Esophagus muscularis mucosa (tissue), 4 donors: ENCODE data around the gene CFAP410. TPM values are rescaled to one million over a fixed set of nuclear protein-coding genes. Genes with fewer than 3 reads are reported as not detected.

Source experiments
- DNase-seq: peaks from one replicate; pipeline ENCODE4 v3.0.0-alpha.2; 2017; ENCODE audit errors: extremely low spot score
- H3K27ac ChIP-seq, 4 donors: fragments of 200-600 bp; sonication (generic); replicated peaks in 1 of 4; 1 replicate in 3 of 4; 2 replicates in 1 of 4; pipeline ENCODE4 v1.5.1; 2016 to 2019; ENCODE audit warnings: mild to moderate bottlenecking in 1 of 4
- H3K27me3 ChIP-seq, 4 donors: fragments of 200-600 bp; sonication (generic); one replicate each; pipeline versions ENCODE4 v1.5.1 to v1.6.0; 2016 to 2019
- H3K36me3 ChIP-seq, 4 donors: fragments of 200-600 bp; sonication (generic); one replicate each; pipeline ENCODE4 v1.5.1; 2016 to 2019
- H3K4me1 ChIP-seq, 4 donors: fragments of 200-600 bp; sonication (generic); one replicate each; pipeline ENCODE4 v1.5.1; 2016 to 2019
- H3K4me3 ChIP-seq, 4 donors: fragments of 200-600 bp; sonication (generic); 1 replicate in 2 of 4; 2 replicates in 2 of 4; pipeline ENCODE4 v1.5.1; 2016 to 2019; ENCODE audit warnings: mild to moderate bottlenecking in 4 of 4, moderate library complexity in 1 of 4
- H3K9me3 ChIP-seq, 4 donors: fragments of 200-600 bp; sonication (generic); 1 replicate in 3 of 4; 2 replicates in 1 of 4; pipeline ENCODE4 v1.5.1; 2016 to 2019
- EP300 ChIP-seq: sonication (generic); formaldehyde crosslinking; IDR thresholded peaks from one replicate; pipeline ENCODE4 v1.6.1; 2017; ENCODE audit warnings: antibody characterized with exemption
- POLR2A ChIP-seq: fragments of 450-650 bp; IDR thresholded peaks from one replicate; pipeline ENCODE4 v1.6.1; 2017; ENCODE audit warnings: antibody characterized with exemption, moderate library complexity, mild to moderate bottlenecking, low read depth
- POLR2AphosphoS5 ChIP-seq, 2 donors: sonication (generic); formaldehyde crosslinking; IDR thresholded peaks; one replicate each; pipeline ENCODE4 v1.6.1; 2017; ENCODE audit warnings: antibody characterized with exemption in 2 of 2
- WGBS: methylation state at CpG from one replicate; pipeline ENCODE4 v1.1.5; 2018; 5-methylcytosine and 5-hydroxymethylcytosine counted together
- intact Hi-C: fragments of 100-400 bp; cut with DNase I; formaldehyde crosslinking; loops from one replicate; pipeline ENCODE4 v1.15.1; 2023
- total RNA-seq, 4 donors: library from RNA; depleted of rRNA; stranded (reverse); fragments of >200 nt; gene quantifications; one replicate each; pipeline versions ENCODE4 v1.1.0 to v1.2.1, GENCODE V29; 2016
- TF ChIP-seq, protein P1 (sequence below), 3 experiments: fragments of 200-600 bp in 2 of 3; fragments of 450-650 bp in 1 of 3; sonication (generic) in 2 of 3; IDR thresholded peaks; one replicate each; pipeline ENCODE4 v1.5.1; 2017 to 2019; ENCODE audit warnings: antibody characterized with exemption in 3 of 3, mild to moderate bottlenecking in 2 of 3, moderate library complexity in 1 of 3

The CFAP410 gene
- total RNA-seq, 4 donors from 2014 or later, result 26.6 to 43.5 (median 32.3) TPM

DNA sequence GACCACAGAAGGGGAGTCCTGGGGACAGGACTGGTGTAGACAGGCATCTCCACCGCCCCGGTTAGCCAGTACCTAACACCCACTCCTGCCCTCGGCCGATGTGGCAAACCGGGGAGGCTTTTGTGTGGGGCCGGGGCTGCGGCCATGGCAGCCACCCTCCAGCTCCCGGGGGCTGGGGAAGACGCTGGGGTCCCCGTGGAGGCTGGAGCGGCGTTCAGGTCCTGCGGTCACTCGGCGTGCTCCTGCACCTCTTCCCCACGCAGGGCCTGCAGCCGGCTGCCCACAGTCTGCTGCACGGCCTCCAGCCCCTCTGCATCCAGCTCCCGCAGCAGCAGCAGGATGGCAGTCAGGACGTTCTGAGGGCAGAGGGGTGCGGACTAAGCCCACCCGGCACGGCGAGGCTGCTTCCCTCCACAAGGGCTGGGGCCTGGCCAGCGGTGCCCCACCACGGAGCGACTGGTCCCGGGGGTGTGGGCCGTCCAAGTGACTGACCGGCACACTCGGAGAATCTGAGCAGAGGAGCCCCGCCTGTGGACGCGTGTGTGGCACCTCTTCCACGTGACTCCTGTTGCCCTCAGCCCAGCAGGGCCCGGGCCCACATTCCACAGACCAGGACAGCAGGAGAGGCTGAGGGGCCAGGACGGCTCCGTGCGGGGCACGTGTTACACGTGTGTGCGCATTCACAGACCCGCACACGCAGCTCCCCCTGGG lies 9.1 kb downstream of the CFAP410 start:
- no peak for DNase-seq
- no peak overlapping the region for H3K4me3 ChIP-seq
- H3K9me3 ChIP-seq, result no peaks in the 10 kb centered on the region
- intact Hi-C loops, result no loop called here
- peaks cover 0 to 3% (median 0%) of the 10 kb centered on the region in 4 donors for H3K4me1 ChIP-seq
- H3K27me3 ChIP-seq, result no peaks in the 10 kb centered on the region
- WGBS, result 91% methylated on average over 25 of the region's 44 CpGs
- TF ChIP-seq, protein P1, sequence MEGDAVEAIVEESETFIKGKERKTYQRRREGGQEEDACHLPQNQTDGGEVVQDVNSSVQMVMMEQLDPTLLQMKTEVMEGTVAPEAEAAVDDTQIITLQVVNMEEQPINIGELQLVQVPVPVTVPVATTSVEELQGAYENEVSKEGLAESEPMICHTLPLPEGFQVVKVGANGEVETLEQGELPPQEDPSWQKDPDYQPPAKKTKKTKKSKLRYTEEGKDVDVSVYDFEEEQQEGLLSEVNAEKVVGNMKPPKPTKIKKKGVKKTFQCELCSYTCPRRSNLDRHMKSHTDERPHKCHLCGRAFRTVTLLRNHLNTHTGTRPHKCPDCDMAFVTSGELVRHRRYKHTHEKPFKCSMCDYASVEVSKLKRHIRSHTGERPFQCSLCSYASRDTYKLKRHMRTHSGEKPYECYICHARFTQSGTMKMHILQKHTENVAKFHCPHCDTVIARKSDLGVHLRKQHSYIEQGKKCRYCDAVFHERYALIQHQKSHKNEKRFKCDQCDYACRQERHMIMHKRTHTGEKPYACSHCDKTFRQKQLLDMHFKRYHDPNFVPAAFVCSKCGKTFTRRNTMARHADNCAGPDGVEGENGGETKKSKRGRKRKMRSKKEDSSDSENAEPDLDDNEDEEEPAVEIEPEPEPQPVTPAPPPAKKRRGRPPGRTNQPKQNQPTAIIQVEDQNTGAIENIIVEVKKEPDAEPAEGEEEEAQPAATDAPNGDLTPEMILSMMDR (IDR thresholded peaks at IDR 0.05), result no peak
- TF ChIP-seq POLR2AphosphoS5 (IDR thresholded peaks at IDR 0.05) (no peak), EP300 (no peak), POLR2A (no peak)
- H3K27ac ChIP-seq, result no peak overlapping the region
- H3K36me3 ChIP-seq, result peaks cover 3 to 81% (median 69%) of the 10 kb centered on the region in 4 donors

DNA sequence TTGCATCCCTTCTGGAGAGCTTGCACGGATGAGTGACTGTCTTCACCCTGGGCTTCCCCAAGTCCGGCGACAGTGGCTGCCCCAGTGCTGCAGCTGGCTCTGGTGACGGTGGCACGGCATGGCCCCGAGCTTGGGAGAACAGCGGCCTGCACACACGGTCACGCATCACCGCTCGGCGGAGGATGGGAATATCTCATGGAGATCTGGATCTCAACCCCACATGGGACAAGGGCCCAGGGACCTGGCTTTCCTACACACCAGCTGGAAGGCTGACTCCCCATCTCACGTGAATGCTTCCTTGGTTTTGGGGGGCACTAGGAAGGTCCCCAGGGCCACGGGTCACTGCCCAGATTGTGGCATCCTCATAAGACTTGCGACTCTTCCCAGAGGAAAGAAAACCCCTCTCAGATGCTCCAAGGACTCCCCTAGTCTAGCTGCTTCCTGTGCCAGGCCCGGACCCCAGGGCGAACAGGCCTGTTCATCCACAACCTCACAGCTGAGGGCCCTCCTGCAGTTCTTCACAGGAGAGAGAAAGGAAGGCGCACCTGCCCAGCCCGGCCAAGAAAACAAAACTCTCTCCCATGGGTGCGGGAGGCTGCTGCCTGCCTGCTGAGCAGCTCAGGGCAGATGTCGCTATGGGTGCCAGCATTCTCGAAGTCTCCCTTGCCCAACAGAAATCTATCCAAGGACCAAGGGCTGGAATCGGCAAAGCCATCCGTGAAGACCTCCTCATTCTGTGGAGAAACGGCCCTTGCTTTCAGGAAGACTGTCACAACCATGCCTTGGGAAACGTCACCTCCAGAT lies 9.9 kb downstream of the CFAP410 start:
- no peak for DNase-seq
- H3K27ac ChIP-seq, result no peak overlapping the region
- H3K9me3 ChIP-seq, result no peaks in the 10 kb centered on the region
- peaks cover 0 to 3% (median 0%) of the 10 kb centered on the region in 4 donors for H3K4me1 ChIP-seq
- no peak overlapping the region for H3K4me3 ChIP-seq
- H3K27me3 ChIP-seq, result no peaks in the 10 kb centered on the region
- peaks cover 12 to 82% (median 74%) of the 10 kb centered on the region in 4 donors for H3K36me3 ChIP-seq
- WGBS, result 89% methylated on average over 5 of the region's 26 CpGs
- intact Hi-C loops, result no loop called here
- TF ChIP-seq POLR2AphosphoS5 (IDR thresholded peaks at IDR 0.05) (no peak), EP300 (no peak), POLR2A (no peak)
- TF ChIP-seq, protein P1 (IDR thresholded peaks at IDR 0.05), result no peak

DNA sequence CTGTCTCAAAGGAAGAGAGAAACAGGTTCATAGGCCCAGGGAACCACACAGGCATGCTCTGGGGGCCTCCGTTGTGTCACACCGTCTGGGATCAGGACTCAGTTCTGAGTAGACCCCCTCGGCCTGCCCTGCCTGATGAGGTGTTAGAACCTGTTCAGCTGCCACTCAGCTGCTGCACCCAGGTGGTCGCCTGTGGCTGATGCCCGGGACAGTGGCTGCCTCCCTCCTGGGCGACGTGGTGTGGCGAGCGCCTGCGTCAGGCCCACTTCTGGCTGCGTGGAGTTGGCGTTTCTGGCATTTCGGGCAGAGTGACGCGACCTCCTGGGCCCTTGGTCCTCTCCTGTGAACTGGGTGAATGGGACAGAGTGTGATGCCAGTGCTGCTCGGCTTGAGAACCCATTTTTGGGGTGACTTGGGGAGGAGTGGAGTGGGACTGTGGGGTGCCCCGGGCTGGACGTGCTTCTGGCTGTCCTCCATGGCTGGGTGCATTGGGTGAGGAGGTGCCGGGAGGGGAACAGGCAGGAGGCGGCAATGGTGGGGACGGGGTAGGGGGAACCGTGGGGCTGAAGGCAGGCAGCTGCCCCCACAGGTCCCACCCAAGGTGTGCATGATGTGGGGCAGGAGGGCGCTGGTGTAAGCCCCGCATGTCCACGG lies 10.8 kb downstream of the CFAP410 start:
- Histone ChIP-seq H3K27me3 (no peaks in the 10 kb centered on the region), H3K27ac (no peak overlapping the region), H3K4me1 (no peaks in the 10 kb centered on the region), H3K4me3 (no peak overlapping the region), H3K36me3 (peaks cover 14 to 91% (median 83%) of the 10 kb centered on the region in 4 donors), H3K9me3 (no peaks in the 10 kb centered on the region)
- intact Hi-C loops, result no loop called here
- DNase-seq, result no peak
- TF ChIP-seq POLR2AphosphoS5 (IDR thresholded peaks at IDR 0.05), result no peak
- TF ChIP-seq, protein P1 (IDR thresholded peaks at IDR 0.05), result no peak
- no peak for TF ChIP-seq EP300
- TF ChIP-seq POLR2A, result no peak
- 86% methylated on average over 10 of the region's 25 CpGs for WGBS

DNA sequence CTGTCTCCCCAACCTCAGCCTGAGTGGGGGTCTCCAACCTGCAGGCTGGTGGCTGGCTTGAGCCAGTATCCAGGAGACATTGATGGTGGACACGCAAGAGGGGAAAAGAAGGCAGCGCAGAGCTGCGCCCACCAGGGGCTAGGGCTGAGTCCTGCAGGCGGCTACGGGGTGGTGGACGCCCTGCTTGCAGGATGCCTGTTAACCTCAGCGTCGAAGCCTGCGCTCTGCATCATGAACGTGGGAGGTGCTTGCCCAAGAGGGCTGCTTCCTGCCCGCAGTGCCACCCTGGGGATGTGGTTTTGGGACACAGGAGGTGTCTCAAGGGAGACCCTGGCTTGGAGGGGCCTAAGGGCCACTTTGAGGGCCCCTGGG lies 11.6 kb downstream of the CFAP410 start:
- Histone ChIP-seq H3K36me3 (peaks cover 20 to 93% (median 85%) of the 10 kb centered on the region in 4 donors), H3K4me3 (no peak overlapping the region), H3K27ac (no peak overlapping the region), H3K4me1 (no peaks in the 10 kb centered on the region), H3K9me3 (no peaks in the 10 kb centered on the region), H3K27me3 (no peaks in the 10 kb centered on the region)
- TF ChIP-seq POLR2AphosphoS5 (IDR thresholded peaks at IDR 0.05) (no peak), POLR2A (no peak), EP300 (no peak)
- TF ChIP-seq, protein P1 (IDR thresholded peaks at IDR 0.05), result no peak
- DNase-seq, result no peak
- intact Hi-C loops, result no loop called here
- WGBS, result 81% methylated on average over 9 of the region's 11 CpGs
